ENCODE results near the gene SYNGR3.
"Not testable (repeated sequence)": the region's sequence is repeated elsewhere in the genome, so short reads cannot be mapped to it uniquely, and the experiment has no call there.

The SYNGR3 gene, protein sequence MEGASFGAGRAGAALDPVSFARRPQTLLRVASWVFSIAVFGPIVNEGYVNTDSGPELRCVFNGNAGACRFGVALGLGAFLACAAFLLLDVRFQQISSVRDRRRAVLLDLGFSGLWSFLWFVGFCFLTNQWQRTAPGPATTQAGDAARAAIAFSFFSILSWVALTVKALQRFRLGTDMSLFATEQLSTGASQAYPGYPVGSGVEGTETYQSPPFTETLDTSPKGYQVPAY

DNA sequence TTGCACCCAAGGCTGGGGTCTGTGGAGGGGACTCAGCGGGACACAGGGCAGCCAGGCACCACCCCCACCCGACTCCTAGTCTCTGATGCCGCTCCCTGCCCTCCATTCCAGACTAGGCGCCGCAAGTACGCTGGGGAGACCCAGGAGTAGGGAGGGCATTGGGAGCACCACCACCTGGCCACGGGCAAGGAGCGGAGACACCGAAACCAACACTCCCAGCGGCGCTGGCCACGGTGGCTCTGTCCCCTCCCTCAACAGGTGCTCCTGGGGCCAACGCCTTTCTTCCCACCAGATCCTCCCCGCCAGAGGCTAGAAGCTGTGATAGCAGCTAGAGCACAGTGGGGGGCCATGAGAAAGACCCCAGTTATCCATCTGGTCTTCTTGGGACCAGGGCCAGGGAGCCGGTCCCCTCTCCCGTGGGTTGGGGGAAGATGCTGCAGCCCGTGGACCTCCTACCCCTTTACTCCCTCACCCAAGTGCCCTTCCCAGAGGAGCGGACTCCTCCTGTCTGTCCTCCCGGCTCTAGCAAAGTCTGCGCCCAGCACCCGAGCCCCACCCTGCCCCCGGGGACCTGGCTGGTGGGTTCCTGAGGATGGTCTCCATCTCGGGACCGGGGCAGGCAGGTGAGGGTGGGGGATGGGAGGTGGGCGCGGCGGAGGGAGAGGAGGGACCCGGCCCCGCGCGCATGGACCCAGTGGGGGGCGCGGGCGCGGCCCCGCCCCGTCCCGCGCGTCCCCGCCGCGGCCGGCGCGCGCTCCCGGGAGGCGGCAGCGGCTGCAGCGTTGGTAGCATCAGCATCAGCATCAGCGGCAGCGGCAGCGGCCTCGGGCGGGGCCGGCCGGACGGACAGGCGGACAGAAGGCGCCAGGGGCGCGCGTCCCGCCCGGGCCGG, at the start of gene SYNGR3:
Gene SYNGR3, plus strand, starts transcription at position 762 of the 892 bp plus-strand sequence. CDS start 133 bp downstream, outside the sequence.
- DNase-seq (ENCODE audit: low spot score): peak; percentile 64

DNA sequence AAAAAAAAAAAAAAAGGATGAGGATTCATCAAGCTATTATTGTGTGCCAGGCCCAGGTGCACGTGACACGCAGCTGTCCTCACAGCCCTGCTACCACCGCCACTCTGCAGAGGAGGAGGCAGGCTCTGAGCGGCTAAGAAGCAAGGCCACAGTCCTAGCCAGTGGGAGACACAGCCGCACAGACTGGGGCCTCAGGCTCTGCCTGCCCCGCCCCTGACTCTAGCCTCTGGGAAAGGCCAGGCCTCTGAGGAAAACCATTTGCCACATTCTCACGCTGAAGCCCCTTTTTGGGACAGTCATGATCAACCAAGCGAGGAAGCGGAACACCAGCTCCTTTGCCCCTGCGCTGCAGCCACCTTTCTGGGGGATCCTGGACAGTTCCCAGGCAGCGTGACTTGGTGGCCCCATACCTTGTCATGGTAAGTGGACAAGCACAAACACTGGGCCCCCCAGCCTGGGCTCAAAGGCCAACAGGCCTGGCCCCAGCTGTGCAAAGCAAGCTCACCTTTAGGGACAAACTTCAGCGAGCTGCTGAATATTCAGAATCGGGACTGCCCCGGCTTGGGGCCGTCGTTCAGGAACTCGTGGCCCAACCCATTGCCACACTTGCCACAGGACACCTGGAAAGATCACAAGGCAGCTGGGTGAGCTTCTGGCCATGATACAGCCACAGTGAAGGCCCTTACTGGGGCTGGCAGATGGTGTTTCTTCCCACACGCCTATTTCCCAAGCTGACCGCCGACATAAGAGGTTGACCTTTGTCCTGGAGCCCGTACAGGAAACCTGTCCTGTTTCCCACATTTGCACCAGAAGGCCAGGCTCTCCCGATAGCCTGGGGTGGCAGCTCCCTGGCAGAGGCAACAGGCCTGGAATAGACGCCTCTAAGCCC, 49.3 kb upstream of the SYNGR3 start:
- DNase-seq (ENCODE audit: low spot score): no peak

DNA sequence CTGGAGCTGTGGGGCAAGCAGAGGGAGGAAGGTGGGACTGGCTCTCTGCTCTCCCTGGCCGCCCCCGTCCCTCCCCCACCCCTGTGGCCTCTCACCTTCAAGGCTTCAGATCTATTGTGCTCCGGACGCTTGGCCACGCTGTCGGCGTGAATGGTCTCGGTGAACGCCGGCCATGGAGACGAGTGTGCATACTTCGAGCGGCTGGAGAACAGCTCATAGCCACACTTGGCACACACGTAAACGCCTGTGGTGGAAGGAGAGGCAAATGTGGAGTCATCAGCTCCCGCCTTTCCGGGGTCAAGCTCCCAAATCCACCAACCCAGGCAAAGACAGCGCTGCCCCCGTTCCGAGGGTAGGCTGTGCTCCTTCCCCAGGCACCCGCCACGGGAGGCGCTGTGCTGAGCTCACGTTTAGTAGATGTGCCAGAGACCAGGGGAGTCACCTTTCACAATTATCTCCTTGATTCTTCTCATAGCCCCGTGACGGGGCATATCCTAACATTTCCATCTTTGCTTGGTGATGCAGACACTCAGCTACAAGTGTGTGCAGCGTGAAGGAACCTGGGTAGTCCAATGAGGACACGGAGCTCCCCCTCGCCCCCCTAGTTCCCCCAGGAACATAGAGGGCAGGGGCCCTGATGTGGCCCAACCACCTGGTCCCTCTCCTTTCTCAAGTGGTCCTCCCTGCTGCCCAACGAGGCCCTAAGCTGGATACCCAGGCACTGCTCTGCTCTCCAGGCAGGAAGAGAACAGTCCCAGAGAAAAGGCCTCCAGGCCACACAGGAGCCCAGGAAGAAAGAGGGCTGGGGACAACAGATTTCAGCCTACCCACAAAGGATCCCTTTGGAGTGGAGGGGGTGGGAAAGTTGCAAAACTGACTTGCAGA, 48.4 kb upstream of the SYNGR3 start:
- no peak for DNase-seq (ENCODE audit: low spot score)

DNA sequence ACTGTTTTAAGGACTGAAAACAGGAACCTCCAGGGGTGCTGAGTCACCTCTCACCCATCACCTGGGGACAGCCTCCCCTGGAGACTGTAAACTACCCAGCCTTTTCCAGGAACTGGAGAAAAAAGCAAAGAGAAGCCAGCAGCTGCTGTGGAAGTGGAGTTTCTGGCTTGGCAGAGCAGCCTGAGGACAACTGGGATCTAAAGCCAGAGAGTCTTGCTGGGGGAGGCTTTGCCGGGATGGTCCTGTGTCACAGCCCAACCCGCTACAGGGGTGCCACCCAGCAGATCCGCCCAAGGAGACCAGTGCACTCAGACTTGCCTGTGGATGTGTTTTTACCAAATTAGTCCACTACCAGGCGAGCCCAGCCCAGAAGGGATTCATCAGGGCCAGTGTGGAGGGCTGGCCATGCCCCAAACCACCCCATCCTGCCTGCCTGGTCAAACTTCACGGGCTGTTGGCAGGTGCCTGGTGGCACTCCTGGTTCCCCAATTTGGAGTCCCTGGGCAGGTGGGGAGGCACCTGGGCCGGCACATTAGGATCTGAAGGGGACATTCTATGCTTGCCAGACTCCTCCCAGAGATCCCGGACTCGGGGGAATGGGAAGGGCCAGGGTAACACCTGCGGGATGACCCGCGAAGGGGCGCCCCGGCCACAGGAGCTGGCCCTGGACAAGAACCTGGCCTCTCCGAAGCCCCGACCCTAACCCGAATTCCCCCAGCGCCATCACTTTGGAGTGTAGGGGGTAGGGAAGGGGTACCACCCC, 47.5 kb upstream of the SYNGR3 start:
- DNase-seq (ENCODE audit: low spot score): no peak

DNA sequence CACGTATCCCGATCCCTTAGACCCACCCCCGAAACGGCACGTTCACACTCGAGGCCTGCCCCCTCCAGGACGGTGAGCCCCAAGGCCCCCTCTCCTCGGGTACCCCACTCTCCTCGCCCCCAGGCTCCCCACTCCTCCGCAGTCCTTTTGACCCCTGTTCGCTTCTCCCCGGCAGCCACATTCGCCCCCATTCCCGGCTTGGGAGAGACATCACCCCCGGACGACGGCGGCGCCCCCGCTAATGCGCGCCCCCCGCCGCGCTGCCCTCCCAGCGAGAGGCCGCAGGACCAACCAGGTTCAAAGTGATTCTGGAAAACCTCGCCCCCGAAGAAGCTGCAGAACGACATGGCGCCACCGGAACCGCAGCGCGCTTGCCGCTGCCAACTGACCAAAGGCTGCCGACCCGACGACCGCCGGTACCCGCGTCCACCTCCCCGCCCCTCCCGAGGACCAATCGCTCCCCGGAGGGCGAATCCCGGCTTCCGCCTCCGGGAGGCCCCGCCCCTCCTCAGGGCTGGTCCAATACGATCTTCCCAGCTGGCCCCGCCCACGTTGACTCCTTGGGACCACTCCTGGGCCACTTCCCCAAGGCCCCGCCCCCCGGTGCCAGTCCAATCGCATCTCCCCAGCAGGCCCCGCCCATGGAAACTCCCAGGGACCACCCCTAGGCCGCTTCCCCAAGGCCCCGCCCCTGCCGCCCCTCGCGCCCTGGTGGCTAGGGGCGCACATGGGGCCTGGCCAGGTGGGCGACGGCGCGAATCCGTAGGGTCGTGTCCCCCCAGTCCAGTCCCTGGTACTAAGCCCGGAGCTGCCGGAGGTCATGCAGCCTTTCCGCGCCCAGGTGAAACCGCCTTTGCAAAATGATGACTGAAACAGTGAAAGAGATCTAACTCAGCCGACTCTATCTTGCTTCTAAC, 46.7 kb upstream of the SYNGR3 start, which contains the start of gene MSRB1:
Gene MSRB1, minus strand, starts transcription at position 390 of the 917 bp plus-strand sequence. Its CDS starts 43 bp downstream, at position 347.
- peak; percentile 98 for DNase-seq (ENCODE audit: low spot score)

DNA sequence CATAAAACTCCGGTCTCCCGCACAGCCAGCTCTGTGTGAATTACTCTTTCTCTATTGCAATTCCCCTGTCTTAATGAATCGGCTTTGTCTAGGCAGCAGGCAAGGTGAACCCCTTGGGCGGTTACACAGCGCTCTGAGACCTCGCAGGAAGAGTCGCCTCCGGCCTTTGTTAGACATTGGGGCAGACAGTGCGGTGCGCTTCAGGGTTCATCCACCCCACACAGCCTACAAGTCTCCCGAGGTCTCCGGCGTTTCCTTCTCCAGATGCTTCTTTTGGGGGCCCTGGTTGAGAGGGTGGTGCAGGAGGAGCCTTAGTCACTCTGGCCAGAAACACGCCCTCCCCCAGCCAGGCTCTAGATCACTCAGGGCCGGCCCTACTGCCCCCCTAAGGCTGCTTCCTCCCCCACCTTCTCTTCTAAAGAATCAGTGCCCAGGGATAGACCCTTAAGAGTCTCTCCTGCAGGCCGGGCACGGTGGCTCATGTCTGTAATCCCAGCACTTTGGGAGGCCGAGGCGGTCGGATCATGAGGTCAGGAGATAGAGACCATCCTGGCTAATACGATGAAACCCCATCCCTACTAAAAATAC, 45.1 kb upstream of the SYNGR3 start:
- no peak for DNase-seq (ENCODE audit: low spot score)

DNA sequence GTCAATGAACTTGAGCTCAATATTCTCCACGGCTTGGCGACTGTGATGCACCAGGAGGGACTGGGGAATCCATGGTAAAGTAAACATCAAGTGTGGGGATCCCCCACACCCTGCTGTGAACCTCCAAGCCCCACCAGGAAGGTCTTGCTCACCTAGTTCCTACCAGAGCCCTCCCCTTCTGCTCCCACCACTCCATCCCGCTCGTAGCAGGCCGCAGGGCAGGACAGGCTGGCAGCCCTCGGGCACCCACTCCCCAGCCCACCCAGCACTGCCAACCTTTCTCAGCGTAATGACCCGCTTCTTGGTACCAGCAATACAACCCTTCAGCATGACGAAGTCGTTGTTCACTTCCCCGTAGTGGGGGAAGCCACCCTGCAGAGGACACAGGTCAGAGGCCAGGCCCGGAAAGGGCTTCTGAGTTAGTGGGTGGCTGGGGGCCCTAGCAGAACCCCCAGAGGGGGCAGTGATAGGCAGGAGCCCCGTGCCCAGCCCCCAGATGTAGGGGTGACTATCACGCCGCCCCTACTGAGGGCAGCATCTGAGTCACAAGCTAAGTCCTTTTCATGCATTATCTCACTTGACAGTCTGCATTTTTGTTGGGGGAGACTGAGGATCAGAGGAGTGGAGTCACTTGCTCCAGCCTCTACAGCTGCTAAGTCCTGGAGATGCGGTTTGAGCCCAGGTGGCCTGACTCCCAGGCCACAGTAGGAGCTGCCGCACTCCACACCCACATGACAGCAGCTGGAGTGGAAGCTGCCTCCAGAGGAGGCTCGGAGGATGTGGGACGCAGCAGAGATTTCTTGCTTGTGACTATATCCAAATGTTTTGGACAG, 44.0 kb upstream of the SYNGR3 start:
- no peak for DNase-seq (ENCODE audit: low spot score)

DNA sequence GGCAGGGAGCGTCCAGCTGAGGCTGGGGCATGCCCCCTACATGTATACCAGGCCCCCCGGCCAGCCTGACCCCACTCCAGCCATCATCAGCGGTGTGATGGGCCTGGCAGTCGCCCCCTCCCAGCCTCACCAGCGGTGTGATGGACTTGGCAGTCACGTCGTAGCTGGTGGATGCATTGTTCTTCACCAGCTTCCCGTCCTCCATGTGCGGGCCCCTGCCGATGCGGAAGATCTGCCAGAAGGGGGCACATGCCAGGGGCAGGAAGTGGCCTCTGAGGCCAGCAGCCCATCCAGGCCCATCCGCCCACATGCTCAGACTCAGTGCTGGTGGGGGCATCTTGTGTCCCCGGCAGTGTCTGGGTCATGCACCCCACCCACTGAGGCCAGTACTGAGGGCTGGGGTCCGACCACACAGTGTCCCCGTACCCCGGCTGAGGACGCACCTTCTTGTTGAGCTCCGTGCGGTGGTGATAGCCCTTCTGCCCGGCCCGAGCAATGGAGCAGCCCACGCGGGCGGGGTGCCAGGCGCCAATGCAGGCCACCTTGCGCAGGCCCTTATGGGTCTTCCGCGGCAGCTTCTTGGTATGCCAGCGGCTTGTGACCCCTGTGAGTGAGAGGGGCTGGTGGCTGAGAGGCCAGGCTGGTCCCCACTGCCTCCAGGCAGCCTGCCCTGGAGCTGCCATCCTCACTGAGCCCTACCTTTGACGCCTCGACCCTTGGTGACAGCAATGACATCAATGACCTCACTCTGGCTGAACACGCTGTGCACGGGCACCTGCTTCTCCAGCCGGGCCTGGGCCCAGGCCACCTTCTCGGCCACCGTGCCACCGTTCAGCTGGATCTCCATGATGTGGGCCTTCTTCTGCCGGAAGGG, 43.0 kb upstream of the SYNGR3 start:
- DNase-seq (ENCODE audit: low spot score): no peak

DNA sequence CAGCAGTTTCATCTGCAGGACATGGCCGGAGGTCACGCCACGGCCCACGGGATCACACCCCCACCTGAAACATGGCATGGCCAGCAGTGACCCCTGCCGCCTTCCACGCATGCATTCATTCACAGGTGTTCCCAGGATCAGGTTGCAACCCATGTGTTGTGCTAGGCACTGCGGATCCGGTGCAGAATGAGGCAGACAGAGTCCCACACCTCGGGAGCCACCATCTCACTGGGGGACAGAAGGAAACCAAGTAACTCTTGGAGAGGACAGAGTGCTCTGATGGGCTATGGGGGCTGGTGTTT, 42.5 kb upstream of the SYNGR3 start:
- no peak for DNase-seq (ENCODE audit: low spot score)

DNA sequence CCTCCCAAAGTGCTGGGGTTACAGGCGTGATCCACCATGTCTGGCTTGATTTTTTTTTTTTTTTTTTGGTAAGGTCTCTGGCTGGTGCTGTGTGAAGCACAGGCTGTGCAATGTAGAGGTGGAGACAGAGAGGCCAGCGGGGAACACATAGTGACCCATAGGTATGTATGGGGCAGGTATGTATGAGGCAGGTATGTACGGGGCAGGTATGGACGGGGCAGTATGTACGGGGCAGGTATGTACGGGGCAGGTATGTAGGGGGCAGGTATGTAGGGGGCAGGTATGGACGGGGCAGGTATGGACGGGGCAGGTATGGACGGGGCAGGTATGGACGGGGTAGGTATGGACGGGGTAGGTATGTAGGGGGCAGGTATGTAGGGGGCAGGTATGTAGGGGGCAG, 40.3 kb upstream of the SYNGR3 start:
- no peak for DNase-seq (ENCODE audit: low spot score)

DNA sequence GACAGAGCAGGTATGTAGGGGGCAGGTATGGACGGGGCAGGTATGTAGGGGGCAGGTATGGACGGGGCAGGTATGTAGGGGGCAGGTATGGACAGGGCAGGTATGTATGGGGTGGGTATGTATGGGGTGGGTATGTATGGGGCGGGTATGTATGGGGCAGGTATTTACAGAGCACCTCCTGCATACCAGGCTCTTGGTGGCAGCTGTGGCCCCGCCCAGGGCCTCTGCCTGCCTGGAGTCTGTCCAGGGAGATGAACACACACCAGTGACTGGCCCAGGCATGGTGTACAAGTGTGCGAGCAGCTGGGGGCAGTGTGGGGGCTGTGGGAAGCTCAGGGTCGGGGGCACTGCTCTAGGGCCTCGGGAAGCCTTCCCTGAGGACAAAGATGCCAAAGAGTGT, 39.7 kb upstream of the SYNGR3 start:
- DNase-seq (ENCODE audit: low spot score): no peak

DNA sequence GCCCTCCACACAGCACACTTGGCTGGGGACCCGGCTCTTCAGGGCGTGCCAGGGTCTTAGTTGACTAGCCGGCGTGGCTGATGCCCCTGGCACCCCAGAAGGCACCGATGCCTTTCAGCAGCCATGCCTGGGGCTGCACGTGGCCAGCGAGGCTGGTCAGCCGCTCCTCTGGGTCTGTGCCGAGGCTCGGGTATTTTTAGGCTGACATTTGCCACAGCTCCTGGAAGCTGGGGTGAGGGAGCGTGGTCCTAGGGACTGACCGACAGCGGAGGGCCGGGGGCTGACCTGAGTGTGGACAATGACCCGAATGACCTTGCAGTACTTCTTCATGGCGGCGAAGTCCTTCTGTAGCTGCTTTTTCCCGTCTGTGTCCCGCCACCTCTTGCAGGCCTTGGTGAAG, 39.2 kb upstream of the SYNGR3 start:
- DNase-seq (ENCODE audit: low spot score): no peak

DNA sequence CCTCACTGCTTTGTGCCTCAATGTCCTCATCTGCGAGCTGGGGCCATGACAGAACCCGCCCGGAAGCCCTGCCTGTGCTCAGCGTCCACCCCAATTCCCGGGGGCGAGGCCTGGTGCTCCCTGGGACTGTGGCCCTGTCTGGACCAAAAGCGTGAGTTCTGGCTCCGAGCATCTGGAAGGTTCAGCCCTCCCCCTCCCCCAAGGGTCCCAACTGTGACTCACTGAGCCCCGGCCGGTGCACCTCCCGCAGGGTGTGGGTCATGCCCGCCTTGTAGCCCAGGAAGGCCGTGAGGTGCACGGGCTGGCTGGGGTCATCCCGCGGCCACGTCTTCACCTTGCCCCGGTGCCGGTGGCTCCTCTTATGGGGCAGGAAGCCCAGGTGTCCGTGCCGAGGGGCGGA, 36.0 kb upstream of the SYNGR3 start:
- DNase-seq (ENCODE audit: low spot score): no peak

DNA sequence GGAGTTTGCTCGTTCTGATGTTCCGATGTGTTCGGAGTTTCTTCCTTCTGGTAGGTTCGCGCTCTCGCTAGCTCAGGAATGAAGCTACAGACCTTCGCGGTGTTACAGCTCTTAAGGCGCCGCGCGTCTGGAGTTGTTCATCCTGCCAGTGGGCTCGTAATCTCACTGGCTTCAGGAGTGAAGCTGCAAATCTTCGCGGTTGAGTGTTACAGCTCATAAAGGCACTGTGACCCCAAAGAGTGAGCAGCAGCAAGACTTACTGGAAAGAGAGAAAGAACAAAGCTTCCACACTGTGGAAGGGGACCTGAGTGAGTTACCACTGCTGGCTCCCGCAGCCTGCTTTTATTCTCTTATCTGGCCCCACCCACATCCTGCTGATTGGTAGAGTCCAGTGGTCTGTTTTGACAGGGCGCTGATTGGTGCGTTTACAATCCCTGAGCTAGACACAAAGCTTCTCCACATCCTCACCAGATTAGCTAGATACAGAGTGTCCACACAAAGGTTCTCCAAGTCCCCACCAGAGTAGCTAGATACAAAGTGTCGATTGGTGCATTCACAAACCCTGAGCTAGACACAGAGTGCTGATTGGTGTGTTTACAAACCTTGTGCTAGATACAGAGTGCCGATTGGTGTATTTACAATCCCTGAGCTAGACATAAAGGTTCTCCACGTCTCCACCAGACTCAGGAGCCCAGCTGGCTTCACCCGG, 32.2 kb upstream of the SYNGR3 start:
- DNase-seq (ENCODE audit: low spot score): not testable (repeated sequence)

DNA sequence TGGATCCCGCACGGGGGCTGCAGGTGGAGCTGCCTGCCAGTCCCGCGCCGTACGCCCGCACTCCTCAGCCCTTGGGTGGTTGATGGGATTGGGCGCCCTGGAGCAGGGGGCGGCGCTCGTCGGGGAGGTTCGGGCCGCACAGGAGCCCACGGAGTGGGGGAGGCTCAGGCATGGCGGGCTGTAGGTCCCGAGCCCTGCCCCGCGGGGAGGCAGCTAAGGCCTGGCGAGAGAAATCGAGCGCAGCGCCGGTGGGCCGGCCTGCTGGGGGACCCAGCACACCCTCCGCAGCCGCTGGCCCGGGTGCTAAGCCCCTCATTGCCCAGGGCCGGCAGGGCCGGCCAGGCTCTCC, 31.7 kb upstream of the SYNGR3 start:
- not testable (repeated sequence) for DNase-seq (ENCODE audit: low spot score)

DNA sequence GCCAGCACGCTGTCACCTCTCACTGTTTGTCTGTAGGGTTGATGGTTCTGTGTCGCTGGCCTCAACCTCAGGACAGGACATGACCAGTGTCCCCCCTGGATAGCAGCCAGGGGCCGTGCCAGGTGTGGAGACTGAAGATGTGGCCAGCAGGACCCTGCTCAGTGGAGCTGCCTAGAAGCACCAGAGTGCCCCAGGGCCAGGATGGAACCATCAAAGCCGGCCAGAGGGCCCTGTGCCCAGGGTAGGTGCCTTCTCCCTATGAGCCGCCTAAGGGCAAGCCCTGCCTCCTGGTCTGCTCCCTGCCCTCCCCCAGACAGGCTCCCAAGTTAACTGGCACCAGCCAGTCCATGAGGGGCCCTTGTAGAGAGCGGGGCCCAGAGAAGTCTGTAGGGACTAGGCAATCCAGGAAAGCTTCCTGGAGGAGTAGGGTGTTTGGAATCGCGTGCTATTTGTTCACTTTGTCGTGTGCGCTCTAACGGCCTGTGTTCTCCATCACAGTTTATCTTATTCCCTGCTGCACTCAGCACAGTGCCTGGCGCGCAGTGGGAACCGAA, 31.0 kb upstream of the SYNGR3 start:
- DNase-seq (ENCODE audit: low spot score): no peak

All from RKO (cell line).